Measurements from ENCODE around the gene PNPLA5.

PNPLA5 gene

DNA sequence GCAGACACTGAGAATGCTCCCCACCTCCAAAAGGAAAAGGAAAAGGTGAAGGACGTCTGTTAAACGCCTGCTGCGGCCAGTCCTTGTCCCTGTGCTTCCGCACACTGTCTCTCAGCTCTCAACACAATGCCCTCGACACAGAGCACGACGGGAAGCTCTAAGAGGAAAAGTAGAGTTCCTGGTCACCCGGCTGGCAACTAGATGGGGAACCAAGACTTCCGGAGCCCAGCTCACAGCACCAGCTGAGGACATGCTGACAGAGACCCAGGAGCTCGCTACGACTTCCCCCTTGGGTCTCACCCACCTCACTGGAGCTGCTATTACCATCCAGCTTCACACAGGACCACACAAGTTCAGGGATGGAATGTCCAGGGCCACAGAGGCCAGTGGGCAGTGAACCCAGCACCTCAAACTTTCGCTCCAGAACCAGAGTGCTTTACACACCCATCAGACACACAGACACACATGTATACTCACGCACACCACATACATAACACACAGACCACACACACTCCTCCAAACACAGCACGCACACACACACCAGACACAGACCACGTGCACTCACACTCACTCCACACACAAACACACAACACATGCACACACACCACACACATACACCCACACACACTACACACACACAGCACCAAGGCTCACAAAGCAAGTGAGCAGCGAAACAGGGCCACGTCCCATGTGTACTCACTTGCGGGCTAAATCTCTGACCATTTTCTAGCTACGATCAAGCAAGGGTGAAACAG is 39.1 kb downstream of the PNPLA5 start:
- DNase-seq, result no peak

DNA sequence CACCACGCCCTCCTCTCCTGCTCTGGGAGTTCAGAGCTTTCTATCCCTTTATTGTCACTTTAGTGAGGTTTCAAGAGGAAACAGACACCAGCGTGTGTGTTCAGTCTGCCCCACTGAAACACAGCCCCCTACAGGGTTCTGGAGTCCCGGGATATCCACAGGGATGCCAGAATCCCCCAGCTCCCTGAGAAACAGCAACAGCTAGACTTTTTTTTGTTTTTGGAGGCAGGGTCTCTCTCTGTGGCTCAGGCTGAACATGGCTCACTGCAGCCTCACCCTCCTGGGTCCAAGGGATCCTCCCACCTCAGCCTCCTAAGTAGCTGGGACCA is 39.9 kb downstream of the PNPLA5 start:
- DNase-seq, result no peak

DNA sequence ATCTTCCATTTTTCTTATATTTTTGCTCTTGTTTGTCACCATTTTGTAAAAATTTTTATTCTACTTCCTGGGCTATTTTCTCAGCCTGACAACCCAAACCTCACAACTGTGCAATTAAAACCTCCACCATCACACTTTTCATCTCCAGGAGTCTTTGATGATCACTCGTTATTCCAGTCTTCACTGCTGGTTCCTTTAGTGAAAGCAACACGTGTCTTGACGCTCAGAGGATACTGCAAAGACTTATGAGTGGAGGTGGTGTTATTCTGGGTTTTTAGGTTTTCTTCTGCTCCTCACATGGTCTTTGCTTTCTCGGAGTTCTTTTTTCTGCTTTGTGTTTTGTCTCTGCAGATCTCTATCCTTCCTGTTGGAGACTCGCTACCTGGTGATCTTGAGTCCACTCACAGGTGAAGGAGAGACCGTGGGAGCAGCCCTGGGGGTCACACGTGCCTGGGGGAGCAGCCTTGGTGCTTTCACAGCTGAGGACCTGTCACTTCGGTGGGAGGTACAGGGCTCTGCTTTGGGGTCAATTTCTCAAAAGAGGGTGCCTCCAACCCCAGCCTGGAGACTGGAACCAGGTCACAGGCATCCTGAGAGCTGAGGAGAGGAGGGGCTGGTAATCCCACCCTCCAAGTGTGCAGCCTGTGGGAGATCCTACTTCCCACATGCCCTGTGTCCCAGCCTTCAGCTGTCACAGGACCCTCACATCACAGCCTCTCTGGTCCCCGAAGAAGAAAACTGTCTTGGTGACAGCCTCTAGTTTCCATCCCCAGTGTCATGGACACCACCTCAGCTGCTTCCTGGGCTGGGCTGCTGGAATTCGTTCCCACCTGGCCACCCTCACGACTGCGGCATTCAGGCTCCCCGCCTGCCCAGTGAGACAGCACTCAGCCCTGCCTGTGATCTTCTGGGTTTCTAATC is 40.5 kb downstream of the PNPLA5 start:
- DNase-seq, result no peak

DNA sequence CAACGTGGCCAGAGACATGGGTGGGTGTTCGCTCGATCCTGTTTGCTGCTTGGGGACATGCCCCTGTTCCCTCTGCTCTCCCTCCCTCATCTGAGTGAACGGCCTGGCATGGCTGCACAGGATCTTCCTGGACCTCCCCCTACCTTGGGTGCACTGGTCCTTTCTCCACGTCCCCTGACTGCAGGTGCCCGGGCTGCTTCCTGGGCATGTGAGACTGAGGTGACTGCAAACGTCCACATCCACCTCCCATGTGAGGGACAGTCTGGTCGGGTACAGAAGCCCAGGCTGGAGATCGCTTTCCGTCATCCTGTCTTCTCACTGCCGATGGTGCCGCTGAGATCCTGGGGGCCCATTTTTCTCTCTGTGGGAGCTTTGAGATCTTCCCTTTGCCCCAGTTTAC is 41.3 kb downstream of the PNPLA5 start:
- no peak for DNase-seq

DNA sequence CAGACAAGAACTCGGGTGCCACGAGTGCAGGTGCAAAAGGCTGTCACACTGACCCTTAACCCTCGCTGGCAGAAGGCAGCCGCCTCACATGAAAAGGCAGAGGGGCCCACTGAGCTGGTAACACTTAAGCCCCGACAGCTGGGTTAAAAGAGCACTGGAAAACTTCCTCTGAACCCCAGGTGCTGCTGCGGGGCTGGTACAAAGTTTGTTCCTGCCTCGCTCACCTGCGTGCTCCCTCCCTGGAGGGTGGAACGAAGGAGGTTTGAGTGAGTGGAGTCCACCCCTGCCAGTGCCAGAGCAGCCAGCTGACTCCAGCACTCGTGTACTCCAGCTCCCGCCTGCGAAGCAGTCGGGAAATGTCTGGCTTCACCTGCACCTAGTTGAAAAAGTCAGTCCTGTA is 42.1 kb downstream of the PNPLA5 start:
- no peak for DNase-seq

DNA sequence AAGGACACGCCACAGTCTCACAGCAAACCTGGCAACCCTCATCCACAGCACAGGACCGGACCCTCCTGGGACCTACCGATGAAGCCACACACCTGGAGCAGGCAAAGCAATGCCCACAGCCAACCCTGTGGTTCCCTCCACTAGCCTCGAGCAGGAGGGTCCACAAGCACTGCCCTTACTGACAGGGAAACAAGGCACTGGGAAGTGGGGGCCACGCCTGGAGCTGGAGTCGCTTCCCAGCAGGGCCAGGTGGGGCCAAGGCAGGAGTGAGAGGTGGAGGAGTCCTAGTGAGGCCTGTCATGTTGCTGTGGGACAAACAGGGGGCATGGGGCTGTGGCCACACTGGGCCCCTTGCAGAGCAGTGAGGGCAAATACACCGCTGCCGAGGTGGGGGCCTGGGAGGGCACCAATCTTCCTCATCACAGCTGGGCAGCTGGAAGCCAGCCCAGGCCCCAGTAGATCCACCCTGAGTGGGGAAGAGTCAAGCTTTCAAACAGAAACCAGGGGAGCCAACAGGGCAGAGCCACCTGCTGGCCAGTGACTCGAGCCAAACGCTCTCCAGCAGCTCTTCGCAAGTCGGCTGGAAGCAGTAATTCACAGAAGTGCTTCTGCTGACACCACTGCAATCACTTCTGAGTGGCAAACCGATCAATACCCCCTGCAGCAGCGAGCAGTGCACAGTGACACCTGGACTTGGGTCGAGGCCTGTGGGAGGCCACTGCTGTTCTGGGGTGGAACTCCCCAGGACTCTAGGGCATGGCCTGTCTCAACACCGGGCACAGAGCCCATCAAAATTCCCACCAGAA is 43.2 kb downstream of the PNPLA5 start:
- DNase-seq, result no peak

DNA sequence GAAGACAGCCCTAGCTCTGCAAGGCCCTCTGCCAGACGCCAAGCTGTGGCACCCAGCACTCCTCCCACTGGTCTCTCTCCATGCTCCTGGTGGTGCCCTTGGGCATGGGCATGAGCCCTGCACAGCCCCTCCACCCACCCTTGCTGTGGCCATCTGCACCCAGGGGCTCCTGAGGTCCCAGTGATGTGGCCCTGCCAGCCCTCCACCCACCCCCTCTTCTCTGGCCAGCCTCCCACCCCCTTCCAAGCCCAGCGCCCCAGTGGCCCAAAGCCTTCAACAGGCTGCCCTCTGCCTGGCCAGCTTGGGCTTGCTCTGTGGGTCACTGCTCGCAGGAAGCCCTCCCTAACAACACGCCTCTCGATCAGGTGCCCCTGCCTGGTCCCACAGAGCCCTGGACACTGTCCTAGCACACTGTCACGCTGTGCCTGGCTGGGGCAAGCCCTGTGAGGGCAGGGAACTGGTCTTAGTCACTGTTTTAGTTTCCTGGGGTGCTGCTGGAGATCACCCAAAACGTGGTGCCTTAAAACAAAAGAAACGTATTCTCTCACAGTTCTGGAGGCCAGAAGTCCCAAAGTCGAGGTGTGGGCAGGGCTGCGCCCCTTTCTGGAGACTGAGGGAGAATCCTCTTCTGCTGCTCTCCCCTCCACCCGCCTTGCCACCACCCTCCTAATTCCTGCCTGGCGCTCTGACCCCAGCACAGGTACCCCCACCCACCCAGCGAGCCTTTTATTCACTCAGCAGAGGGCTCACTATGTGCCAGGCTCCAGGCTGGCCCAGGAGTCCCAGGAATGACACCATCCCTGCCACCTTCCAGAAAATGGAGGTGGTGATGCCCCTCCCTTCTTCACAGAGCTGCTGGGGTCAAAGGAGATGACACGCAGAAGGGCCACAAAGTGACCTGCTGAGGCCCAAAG is 44.2 kb downstream of the PNPLA5 start:
- DNase-seq, result no peak

DNA sequence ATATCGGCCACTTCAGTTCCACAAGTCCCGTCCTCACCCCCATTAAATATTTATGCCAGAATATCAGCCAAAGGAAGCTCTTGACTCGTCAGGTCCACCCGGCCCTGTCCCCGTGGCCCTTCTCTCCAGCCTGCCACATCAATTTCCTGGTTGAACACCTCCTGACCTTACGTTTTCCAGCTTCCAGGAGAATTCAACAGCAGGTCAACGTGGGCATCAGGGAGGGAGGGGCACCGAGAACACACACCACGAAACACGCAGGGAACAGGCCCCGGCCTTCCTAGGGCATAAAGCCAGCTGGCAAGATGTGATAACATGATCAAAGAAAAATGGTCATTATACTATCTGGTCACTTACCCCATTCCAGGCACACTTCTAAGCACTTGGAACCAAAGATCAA is 44.8 kb downstream of the PNPLA5 start:
- no peak for DNase-seq

DNA sequence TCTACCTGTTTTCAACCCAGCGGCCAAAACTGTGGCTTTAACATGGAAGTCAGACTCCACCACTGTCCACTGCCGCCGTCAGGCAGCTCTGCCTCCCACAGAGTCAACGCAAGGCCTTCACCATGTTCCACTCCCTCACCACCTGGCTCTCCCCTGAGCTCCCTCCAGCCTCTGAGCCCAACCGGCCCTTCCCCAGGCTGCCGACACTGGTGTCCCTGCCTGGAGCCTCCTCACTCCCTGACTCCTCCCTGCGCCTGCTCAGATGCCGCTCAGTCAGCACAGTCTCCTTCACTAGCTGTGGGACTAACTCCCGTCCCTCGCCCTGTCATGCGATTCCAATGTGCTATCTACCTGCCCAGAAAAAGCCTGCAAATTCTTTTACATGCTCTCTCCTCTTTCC is 45.8 kb downstream of the PNPLA5 start:
- no peak for DNase-seq

DNA sequence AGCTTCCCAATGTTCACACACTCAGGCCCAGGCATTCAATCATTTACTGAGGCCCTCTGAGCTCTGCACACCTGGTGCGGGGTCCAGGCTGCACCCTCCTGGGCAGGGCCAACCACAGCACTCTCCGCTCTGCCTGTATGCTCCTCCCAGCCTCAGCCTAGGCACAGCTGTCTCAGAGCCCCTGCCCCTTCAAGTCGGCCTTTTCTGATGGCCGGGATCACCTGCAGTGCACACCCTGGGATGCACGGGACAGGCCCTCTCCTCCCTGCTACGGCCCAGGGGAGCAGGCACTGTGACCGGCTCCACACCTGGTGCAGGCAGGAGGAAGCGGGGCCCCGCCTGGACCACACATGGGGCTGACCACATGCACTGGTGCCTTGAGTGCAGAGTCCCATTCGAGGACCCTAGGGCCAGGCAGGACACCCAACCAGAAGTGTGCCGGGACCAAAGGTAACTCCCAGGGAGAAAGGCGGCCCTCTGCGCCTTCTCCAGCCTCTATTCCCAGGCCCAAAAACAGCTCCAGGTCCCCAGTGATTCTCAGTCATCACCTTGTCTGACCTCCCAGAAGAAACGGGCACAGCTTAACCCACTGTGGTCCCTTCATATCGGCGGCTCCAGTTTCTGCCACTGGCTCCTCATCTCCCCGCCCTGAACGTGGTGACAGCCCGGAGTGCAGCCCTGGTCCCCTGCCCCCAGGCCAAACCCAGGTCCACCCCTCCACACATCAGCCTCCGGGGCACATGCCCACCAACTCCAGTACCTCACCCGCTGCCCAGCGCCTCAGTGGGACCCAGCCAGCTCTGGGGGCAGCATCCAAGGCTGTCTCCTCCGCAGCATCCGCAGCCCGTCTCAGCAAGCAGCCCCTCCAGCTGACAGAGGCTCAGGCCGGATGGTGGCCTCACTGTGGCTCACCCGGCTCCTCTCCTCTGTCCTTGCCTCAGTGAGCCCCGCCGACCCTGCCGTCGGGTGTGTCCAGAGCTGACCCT is 47.0 kb downstream of the PNPLA5 start:
- no peak for DNase-seq

DNA sequence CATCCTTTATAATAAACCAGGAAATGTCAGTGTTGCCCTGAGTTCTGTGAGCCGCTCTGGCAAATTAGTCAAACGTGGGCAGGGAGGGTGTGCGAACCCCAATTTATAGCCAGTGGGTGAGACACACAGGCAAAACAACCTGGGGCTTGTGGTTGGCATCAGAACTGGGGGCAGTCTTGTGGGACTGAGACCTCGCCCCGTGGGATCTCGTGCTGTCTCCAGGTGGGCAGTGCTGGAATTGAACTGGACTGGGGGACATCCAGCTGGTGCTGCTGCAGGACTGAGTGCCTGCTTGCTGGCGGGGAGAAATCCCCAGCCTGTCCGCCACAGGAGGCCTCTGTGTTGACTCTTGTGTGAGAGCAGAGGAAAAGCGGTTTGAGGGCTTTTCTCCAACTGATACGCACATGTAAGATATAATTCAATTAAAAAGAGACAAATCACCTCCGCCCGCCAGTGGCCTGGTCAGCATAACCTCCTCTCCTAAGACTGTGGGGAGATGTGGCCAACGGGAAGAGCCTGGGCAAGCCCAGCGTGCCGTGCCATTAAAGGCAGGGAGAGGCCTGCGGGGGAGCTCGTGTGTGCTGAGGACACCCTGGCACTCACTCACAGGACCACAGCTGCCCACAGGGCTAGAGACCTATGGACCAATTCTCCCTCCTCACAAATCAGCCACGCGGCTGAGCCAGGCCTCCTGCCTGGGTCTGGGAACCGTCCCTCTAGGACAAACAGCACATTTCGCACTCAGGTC is 47.9 kb downstream of the PNPLA5 start:
- no peak for DNase-seq

DNA sequence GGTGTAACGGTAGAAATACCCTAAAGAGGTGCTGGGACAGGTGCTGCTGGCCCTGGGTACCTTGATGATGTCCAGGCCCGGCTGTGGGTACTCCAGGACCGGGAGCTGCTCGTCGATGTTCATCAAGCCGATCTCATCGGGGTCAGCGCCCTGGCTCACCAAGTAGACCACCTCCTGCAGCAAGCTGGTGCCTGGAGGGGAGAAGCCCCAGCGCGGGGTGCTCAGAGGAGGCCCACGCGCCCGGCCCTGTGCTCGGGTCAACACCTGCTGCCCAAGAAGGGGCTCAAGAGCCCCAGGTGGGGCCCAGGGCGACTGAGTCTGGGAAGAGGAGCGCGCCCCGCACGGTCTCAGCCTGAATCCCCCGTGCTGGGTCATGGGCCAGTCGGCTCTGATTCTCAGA is 50.1 kb downstream of the PNPLA5 start:
- DNase-seq, result no peak

DNA sequence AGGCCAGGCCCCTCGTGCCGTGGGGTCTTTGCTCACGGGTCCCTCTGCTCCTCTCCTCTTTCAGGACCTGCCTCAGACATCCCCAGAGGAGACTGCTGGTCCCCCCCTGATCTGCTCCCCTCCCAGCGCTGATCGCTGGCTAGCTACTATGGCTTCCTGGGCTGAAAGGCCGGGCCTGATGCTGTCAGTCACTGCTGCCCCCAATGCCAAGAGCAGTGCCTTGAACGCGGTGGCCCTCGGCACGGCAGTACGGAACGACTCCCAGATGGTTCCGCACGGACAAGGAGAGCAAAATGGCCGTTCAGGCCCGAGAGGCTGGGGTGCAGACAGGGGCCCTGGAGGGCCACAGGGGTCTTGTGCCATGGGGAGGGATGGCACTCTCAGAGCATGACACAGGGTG is 51.0 kb downstream of the PNPLA5 start:
- DNase-seq, result no peak

DNA sequence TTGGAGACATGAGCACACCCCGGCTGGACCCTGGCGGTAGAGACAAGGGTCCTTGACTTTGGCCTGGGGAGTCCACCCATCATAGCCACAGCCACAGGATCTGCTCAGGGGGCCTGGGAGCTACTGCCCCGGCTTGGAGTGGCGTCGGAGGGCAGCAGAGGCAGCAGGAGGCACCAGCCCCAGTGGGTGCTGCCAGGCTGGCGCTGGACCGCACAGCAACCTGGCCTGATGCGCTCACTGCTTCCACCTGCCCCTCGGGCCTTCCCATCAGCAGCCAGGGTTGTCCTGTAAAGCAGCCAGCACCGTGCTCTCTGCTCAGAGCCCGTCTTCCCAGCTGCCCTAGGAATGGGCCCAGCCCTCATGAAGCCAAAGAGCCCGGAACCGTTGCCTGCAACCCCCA is 51.4 kb downstream of the PNPLA5 start:
- DNase-seq, result no peak

DNA sequence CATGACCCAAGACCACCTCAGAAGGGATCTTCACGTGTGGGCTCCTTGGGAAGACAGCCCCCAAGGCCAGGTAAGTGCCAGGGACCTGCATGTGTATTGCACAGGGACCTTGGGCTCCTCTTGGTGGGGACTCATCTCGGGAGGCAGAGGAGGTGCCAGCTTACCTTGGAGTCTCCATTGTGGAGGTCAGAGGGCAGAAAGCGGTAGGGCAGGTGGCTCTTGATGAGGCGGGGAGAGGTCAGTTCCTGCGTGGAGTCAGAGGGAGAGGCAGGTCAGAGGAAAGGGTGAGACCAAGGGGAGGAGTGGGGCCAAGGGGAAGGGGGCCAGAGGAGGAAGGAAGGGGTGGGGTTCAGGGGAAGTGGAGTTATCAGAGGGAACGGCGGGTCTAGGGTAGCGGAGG is 52.0 kb downstream of the PNPLA5 start:
- no peak for DNase-seq

DNA sequence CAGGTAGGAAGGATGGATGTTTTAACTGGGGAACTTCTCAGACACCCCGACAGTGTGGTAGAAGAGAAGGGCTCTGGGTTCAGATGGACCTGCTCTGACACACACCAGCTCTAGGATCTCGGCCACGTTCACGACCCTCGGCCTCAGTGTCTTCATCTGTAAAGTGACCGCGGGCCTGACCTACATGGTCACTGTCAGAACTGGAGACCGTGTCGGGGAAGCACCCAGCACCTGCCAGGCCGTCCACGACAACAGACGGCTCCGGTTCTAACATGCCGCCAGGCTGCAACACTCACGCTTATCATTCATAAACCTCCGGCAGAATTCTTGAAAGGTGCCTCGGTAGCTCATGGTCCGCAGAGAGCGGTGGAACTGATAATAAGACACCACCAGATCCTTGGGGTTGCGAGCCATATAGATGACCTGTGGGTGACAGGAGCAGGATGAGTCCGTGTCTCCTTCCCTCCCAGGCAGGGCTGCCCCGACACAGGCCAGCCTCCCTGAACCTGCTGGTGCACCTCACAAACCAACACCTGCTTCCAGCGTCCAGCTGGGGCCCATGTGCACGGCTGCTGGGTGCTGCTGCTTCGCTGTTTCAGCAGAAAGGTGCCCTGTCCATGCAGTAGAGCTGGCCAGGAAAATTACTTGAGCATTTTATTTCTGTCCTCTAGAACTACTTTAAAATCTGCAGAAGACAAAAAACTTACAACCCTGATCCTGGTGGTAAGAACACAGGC is 53.1 kb downstream of the PNPLA5 start:
- no peak for DNase-seq

DNA sequence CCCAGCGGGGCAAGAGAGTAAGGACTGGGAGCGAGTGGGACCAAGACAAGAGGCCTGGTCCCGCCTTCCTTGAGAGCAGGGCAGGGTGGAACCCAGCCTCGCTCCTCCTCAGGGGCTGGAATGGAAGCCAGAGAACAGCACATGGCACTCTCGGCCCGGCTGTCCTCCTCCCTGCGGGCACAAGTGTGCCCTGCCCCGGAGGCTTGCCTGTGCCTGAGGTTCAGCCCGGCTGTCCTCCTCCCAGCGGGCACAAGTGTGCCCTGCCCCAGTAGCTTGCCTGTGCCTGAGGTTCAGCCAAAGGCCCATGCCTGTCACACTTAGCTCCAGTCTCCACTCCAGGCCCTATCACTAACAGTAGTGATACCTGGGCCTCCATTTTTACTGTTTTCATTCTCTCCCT is 53.7 kb downstream of the PNPLA5 start:
- no peak for DNase-seq

DNA sequence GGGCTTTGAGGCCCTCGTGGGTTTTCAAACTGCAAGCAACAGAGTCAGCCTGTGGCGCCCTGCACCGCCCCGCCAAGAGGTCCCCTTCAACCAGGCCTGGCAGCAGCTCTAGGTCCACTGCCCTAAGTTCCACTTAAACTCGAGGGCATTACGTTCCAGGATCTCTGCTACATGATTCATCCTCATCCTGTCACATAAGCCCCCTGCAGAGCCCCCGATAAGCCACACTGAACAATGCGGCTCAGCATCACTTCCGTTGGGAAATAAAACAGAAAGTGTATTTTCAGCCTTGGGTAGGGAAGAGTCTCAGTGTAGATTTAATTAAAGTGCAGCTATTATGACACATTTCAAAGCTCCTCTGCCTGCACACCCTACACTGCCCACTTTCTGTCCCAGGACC is 54.1 kb downstream of the PNPLA5 start:
- DNase-seq, result no peak

DNA sequence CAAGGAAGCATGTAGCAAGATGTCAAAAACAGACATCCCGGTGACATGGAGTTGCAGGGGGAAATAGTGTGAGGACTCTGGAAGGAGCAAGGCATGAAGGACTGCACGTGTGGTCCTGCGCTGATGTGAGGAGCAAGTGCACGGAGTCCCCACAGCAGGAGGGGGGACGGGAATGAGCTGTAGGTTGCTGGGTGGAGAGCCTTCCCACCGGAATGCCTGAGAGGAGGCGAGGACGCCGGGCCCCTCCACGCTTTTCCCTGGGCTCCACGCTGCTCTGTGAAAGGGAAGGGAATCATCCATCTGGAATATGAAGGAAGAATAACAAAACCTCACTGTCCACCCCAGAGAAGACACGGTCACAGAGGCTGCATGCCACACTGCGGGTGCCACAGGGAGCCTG is 56.1 kb downstream of the PNPLA5 start:
- DNase-seq, result no peak

DNA sequence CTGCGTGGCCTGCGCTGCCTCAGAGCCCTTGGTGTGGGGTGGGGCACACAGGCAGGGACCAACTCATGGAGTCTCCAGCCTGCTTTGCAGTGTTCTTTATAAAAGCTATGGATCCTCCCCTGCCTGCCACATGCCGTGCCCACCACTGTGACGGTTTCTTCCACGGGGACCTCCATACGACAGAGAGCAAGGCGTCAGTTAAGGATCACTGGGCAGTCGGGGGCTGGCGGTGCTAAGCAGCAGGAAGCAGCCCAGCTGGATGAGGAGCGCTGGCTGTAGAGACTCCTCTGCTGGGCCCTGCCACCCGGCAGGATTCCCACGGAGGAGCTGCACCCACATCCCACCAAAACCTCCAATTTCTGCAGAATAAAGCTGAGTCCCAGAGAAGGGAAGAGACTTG is 56.6 kb downstream of the PNPLA5 start:
- DNase-seq, result no peak
